HEK293T (cell line): ENCODE results near the gene CFHR5.

ENCODE experiments used
- FOXA1 ChIP-seq: fragments of 450-650 bp; IDR thresholded peaks from 2 replicates; pipeline ENCODE4 v1.6.1; 2016; ENCODE audit warnings: mild to moderate bottlenecking
- FOXK2 ChIP-seq: fragments of 450-650 bp; IDR thresholded peaks from 2 replicates; pipeline ENCODE4 v1.6.1; 2016; ENCODE audit warnings: mild to moderate bottlenecking
- FOXM1 ChIP-seq: fragments of 450-650 bp; IDR thresholded peaks from 2 replicates; pipeline ENCODE4 v1.6.1; 2017; ENCODE audit warnings: mild to moderate bottlenecking, borderline replicate concordance
- LEF1 ChIP-seq: fragments of 450-650 bp; IDR thresholded peaks from 2 replicates; pipeline ENCODE4 v1.6.1; 2017; ENCODE audit warnings: mild to moderate bottlenecking, borderline replicate concordance
- TARDBP ChIP-seq: fragments of 450-650 bp; IDR thresholded peaks from 2 replicates; pipeline ENCODE4 v1.6.1; 2016
- ZNF384 ChIP-seq: fragments of 450-650 bp; IDR thresholded peaks from 2 replicates; pipeline ENCODE4 v1.6.1; 2016

- TF ChIP-seq FOXA1 (no peak), TARDBP (no peak), FOXM1 (no peak), ZNF384 (no peak), FOXK2 (no peak), LEF1 (no peak)
Measured at GRCh38 chr1:197021716-197022115, 44.4 kb downstream of the CFHR5 start.
